D341Med (cell line): ENCODE measurements around the gene RALY.

Experiments used
- DNase-seq: peaks from one replicate; pipeline ENCODE4 v3.0.0; 2012; ENCODE audit warnings: low spot score

Gene RALY

GRCh38 chr20:33986560-33987216 lies 7.0 kb upstream of the RALY start:
- no peak for DNase-seq

GRCh38 chr20:33990075-33990474 lies 3.6 kb upstream of the RALY start:
- DNase-seq = no peak

- DNase-seq = no peak
These were observed 2.2 kb upstream of the RALY start for GRCh38 chr20:33991502-33991901.

GRCh38 chr20:33992145-33992922 lies 1.4 kb upstream of the RALY start:
- DNase-seq = no peak

GRCh38 chr20:33992923-33993575 lies 662 bp upstream of the RALY start:
- peak; percentile 98 for DNase-seq

GRCh38 chr20:33994222-33994913 lies 657 bp downstream of the RALY start:
- DNase-seq = peak; percentile 85

GRCh38 chr20:33995053-33995831 lies 1.5 kb downstream of the RALY start:
- no peak for DNase-seq

- DNase-seq = no peak
These were observed 5.4 kb downstream of the RALY start for GRCh38 chr20:33999025-33999649.

GRCh38 chr20:34001378-34001777 lies 7.7 kb downstream of the RALY start:
- DNase-seq = no peak

- DNase-seq = no peak
These were observed 10.5 kb downstream of the RALY start for GRCh38 chr20:34004227-34004626.

GRCh38 chr20:34004790-34005457 lies 11.2 kb downstream of the RALY start:
- no peak for DNase-seq

GRCh38 chr20:34006619-34007018 lies 12.9 kb downstream of the RALY start:
- DNase-seq = no peak

- DNase-seq = no peak
These were observed 14.8 kb downstream of the RALY start for GRCh38 chr20:34008477-34008876.

- no peak for DNase-seq
These were observed 16.8 kb downstream of the RALY start for GRCh38 chr20:34010405-34010931.

- no peak for DNase-seq
These were observed 17.6 kb downstream of the RALY start for GRCh38 chr20:34011275-34011674.

GRCh38 chr20:34012330-34012729 lies 18.6 kb downstream of the RALY start:
- DNase-seq = no peak

GRCh38 chr20:34012735-34013134 lies 19.0 kb downstream of the RALY start:
- DNase-seq = no peak

- DNase-seq = no peak
These were observed 19.8 kb downstream of the RALY start for GRCh38 chr20:34013554-34013953.

GRCh38 chr20:34014878-34015277 lies 21.2 kb downstream of the RALY start:
- no peak for DNase-seq
